Neural progenitor cell (in vitro differentiated cells): ENCODE data around the gene TSPAN32. TPM values are rescaled to one million over a fixed set of nuclear protein-coding genes. Genes with fewer than 3 reads are reported as not detected.
A peak's percentile ranks its signal among the peaks of the same experiment; 100 is the strongest.

ENCODE experiments used
- DNase-seq: peaks from one replicate; pipeline ENCODE4 v3.0.0-alpha.2; 2016; ENCODE audit warnings: low spot score
- H2AFZ ChIP-seq: fragments of 200-600 bp; sonication (generic); replicated peaks from 2 replicates; pipeline ENCODE4 v1.6.1; 2016; ENCODE audit warnings: antibody characterized with exemption
- H3F3A ChIP-seq: fragments of 200-600 bp; sonication (generic); 2 replicates; pipeline ENCODE4 v1.6.1; 2016; ENCODE audit warnings: antibody characterized with exemption, low read depth
- H3K27ac ChIP-seq: fragments of 200-600 bp; sonication (generic); 2 replicates; pipeline ENCODE4 v1.5.1; 2016; ENCODE audit warnings: mild to moderate bottlenecking
- H3K27me3 ChIP-seq: fragments of 200-600 bp; sonication (generic); 2 replicates; pipeline ENCODE4 v1.6.1; 2016; ENCODE audit warnings: mild to moderate bottlenecking, moderate library complexity
- H3K36me3 ChIP-seq: fragments of 200-600 bp; sonication (generic); 2 replicates; pipeline ENCODE4 v1.5.1; 2016
- H3K4me1 ChIP-seq: fragments of 200-600 bp; sonication (generic); 2 replicates; pipeline ENCODE4 v1.6.1; 2016; ENCODE audit warnings: mixed run types
- H3K4me2 ChIP-seq: fragments of 200-600 bp; sonication (generic); 2 replicates; pipeline ENCODE4 v1.6.1; 2016
- H3K4me3 ChIP-seq: fragments of 200-600 bp; sonication (generic); 2 replicates; pipeline ENCODE4 v1.5.1; 2016
- H3K79me2 ChIP-seq: fragments of 200-600 bp; sonication (generic); 2 replicates; pipeline ENCODE4 v1.6.1; 2016; ENCODE audit warnings: low read depth
- H3K9ac ChIP-seq: fragments of 200-600 bp; sonication (generic); 2 replicates; pipeline ENCODE4 v1.6.1; 2016
- H3K9me3 ChIP-seq: fragments of 200-600 bp; sonication (generic); 2 replicates; pipeline ENCODE4 v1.5.1; 2016; ENCODE audit warnings: low read depth
- H4K20me1 ChIP-seq: fragments of 200-600 bp; sonication (generic); 2 replicates; pipeline ENCODE4 v1.6.1; 2016; ENCODE audit warnings: low read depth
- H3K27ac Mint-ChIP-seq: 3 replicates; pipeline ENCODE4 v1.8.0; 2021; ENCODE audit warnings: mixed read lengths
- H3K27me3 Mint-ChIP-seq: 2 replicates; pipeline ENCODE4 v1.8.0; 2022; ENCODE audit warnings: low read depth, mild to moderate bottlenecking, inconsistent platforms, moderate library complexity, mixed read lengths; ENCODE audit not compliant: insufficient read depth
- H3K36me3 Mint-ChIP-seq: 3 replicates; pipeline ENCODE4 v1.8.0; 2021; ENCODE audit warnings: mixed read lengths
- H3K4me1 Mint-ChIP-seq: 3 replicates; pipeline ENCODE4 v1.8.0; 2021; ENCODE audit warnings: mixed read lengths
- H3K4me3 Mint-ChIP-seq: 3 replicates; pipeline ENCODE4 v1.8.0; 2021; ENCODE audit warnings: mild to moderate bottlenecking, moderate library complexity, mixed read lengths
- H3K9me3 Mint-ChIP-seq: 3 replicates; pipeline ENCODE4 v1.8.0; 2020; ENCODE audit warnings: mixed read lengths
- CTCF ChIP-seq: fragments of 200-600 bp; sonication (generic); IDR thresholded peaks from 2 replicates; pipeline ENCODE4 v1.5.1; 2017; ENCODE audit warnings: antibody characterized with exemption, mild to moderate bottlenecking
- EZH2 ChIP-seq: fragments of 200-600 bp; sonication (generic); IDR thresholded peaks from 2 replicates; pipeline ENCODE4 v1.6.1; 2017; ENCODE audit warnings: antibody characterized with exemption, mild to moderate bottlenecking, moderate library complexity
- EZH2phosphoT487 ChIP-seq: fragments of 200-600 bp; sonication (generic); IDR thresholded peaks from 2 replicates; pipeline ENCODE4 v1.6.1; 2017; ENCODE audit warnings: antibody characterized with exemption
- small RNA-seq: library from RNA; depleted of rRNA; stranded (forward); fragments of <200 nt; gene quantifications from one replicate; pipeline ENCODE3, GENCODE V24; 2015
- total RNA-seq: library from RNA; depleted of rRNA; stranded (reverse); fragments of >200 nt; gene quantifications from 2 replicates; pipeline ENCODE4 v1.2.3, GENCODE V29; 2015; ENCODE audit warnings: low replicate concordance

TSPAN32 gene
- total RNA-seq, 1 donor from 2014 or later, result not detected

GRCh38 chr11:2366733-2367132, 64.9 kb downstream of the TSPAN32 start:
- Mint-ChIP-seq H3K27ac (peak overlapping the region; percentile 50), H3K4me1 (peaks cover 2% of the 10 kb centered on the region), H3K9me3 (no peaks in the 10 kb centered on the region), H3K36me3 (no peaks in the 10 kb centered on the region), H3K4me3 (no peak overlapping the region), H3K27me3 (peaks cover 6% of the 10 kb centered on the region)
- H3K27ac ChIP-seq, result no peak overlapping the region
- no peaks in the 10 kb centered on the region for H3K27me3 ChIP-seq
- TF ChIP-seq CTCF (no peak), EZH2 (no peak), EZH2phosphoT487 (no peak)
- no peak for DNase-seq
- H3K36me3 ChIP-seq, result no peaks in the 10 kb centered on the region
- no peaks in the 10 kb centered on the region for H3K4me1 ChIP-seq
- no peak overlapping the region for H2AFZ ChIP-seq
- H3K9me3 ChIP-seq, result no peaks in the 10 kb centered on the region
- no peak overlapping the region for H3K4me2 ChIP-seq
- no peak overlapping the region for H3K9ac ChIP-seq
- H4K20me1 ChIP-seq, result no peaks in the 10 kb centered on the region
- no peaks in the 10 kb centered on the region for H3K79me2 ChIP-seq
- no peaks in the 10 kb centered on the region for H3F3A ChIP-seq
- H3K4me3 ChIP-seq, result no peak overlapping the region

DNA sequence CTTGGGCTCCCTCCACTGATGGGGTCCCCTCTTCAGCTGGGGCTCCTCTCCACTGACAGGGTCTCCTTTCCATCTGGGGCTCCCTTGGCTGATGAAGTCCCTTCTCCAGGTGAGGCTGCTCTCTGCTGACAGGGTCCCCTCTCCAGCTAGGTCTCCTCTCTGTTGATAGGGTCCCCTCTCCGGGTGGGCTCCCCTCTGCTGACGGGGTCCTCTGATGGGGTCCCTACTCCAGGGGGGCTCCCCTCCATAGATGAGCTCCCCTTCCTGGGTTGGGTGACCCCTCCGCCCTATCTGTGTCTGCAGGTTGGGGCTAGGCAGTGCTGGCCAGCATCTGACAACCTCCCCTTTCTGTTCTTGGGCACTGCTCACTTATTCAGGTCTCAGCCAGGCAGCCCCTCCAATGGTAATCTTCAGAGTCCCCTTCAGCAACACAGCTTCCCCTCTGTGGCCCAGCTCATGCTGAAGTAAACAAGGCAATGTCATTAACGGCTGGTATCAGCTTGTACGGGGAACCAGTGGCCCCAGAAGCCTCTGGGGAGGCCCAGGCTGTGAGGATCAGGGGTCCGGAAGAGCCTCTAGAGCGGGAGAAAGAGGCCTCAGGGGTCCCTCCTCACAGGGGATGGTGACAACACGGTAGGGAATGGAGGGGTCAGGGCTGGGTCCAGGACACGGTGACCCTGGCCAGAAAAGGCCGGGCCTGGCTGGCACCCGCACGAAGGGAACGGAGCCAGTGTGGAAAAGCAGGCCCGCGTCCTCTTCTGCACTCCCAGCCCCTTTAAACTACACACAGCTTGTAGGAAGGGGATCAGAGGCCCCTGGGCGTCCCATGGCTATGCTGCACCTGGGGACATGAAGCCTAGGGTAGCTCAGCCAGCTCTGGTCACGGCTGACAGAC, 65.7 kb downstream of the TSPAN32 start:
- Histone ChIP-seq H3K36me3 (no peaks in the 10 kb centered on the region), H3K4me2 (no peak overlapping the region), H3K9ac (no peak overlapping the region), H3K27ac (no peak overlapping the region), H3K79me2 (no peaks in the 10 kb centered on the region), H3K27me3 (no peaks in the 10 kb centered on the region), H3K4me3 (no peak overlapping the region), H3K9me3 (no peaks in the 10 kb centered on the region), H3F3A (no peaks in the 10 kb centered on the region), H3K4me1 (no peaks in the 10 kb centered on the region), H4K20me1 (no peaks in the 10 kb centered on the region), H2AFZ (no peak overlapping the region)
- DNase-seq, result no peak
- H3K4me3 Mint-ChIP-seq, result no peak overlapping the region
- H3K27ac Mint-ChIP-seq, result no peak overlapping the region
- H3K27me3 Mint-ChIP-seq, result peaks cover 6% of the 10 kb centered on the region
- peaks cover 2% of the 10 kb centered on the region for H3K4me1 Mint-ChIP-seq
- H3K9me3 Mint-ChIP-seq, result no peaks in the 10 kb centered on the region
- no peaks in the 10 kb centered on the region for H3K36me3 Mint-ChIP-seq
- no peak for TF ChIP-seq EZH2phosphoT487
- TF ChIP-seq CTCF, result no peak
- TF ChIP-seq EZH2, result no peak

Small RNA genes within 50 kb of the gene (small RNA-seq; reads per million reads assigned to genes)
- not detected for gene RNU6-878P

Other genes with a start within 250 kb of the TSPAN32 start
- 0.45 and 3.3 TPM in 2 replicates for gene IGF2, start 162.6 kb upstream of the TSPAN32 start, total RNA-seq
- not detected in 2 replicates for gene INS, start 140.8 kb upstream of the TSPAN32 start, total RNA-seq
- gene TH, start 130.2 kb upstream of the TSPAN32 start, total RNA-seq, result 2.0 and 6.2 TPM in 2 replicates
- 2.2 TPM in 1 of 2 replicates, not detected in the other for gene ASCL2, start 31.4 kb upstream of the TSPAN32 start, total RNA-seq
- gene C11orf21, start 95 bp upstream of the TSPAN32 start, total RNA-seq, result 0.19 TPM in 1 of 2 replicates, not detected in the other
- gene CD81, start 75.3 kb downstream of the TSPAN32 start, total RNA-seq, result 87.6 and 181 TPM in 2 replicates
- gene TSSC4, start 98.7 kb downstream of the TSPAN32 start, total RNA-seq, result 11.1 and 30.2 TPM in 2 replicates
- 0.34 TPM in 1 of 2 replicates, not detected in the other for gene TRPM5, start 142.5 kb downstream of the TSPAN32 start, total RNA-seq
- 0.11 and 0.99 TPM in 2 replicates for gene KCNQ1, start 143.0 kb downstream of the TSPAN32 start, total RNA-seq